GM23338 (cell line): ENCODE measurements around the gene SMYD3. TPM values are rescaled to one million over a fixed set of nuclear protein-coding genes. Genes with fewer than 3 reads are reported as not detected.

Source experiments
- ATAC-seq: fragments of 200-7000 bp; cut with Tn5 transposase; 3 replicates; pipeline ENCODE4 v1.9.1; 2020
- DNase-seq: peaks from one replicate; pipeline ENCODE4 v3.0.0-alpha.2; 2015; ENCODE audit warnings: low spot score
- H2AFZ ChIP-seq: fragments of 200-600 bp; sonication (generic); 2 replicates; pipeline ENCODE4 v1.8.0; 2016; ENCODE audit warnings: antibody characterized with exemption, mild to moderate bottlenecking, moderate library complexity
- H3F3A ChIP-seq: fragments of 200-600 bp; sonication (generic); replicated peaks from 2 replicates; pipeline ENCODE4 v1.8.0; 2017; ENCODE audit warnings: antibody characterized with exemption, mixed run types, low read depth
- H3K27ac ChIP-seq: fragments of 200-600 bp; sonication (generic); 2 replicates; pipeline ENCODE4 v1.6.1; 2016; ENCODE audit warnings: low read depth
- H3K27me3 ChIP-seq: fragments of 200-600 bp; sonication (generic); 2 replicates; pipeline ENCODE4 v1.8.0; 2016; ENCODE audit warnings: mild to moderate bottlenecking, mixed run types, moderate library complexity; ENCODE audit not compliant: insufficient read depth
- H3K36me3 ChIP-seq: fragments of 200-600 bp; sonication (generic); 2 replicates; pipeline ENCODE4 v1.8.0; 2016; ENCODE audit warnings: mild to moderate bottlenecking; ENCODE audit not compliant: insufficient read depth
- H3K4me1 ChIP-seq: fragments of 200-600 bp; sonication (generic); 2 replicates; pipeline ENCODE4 v1.8.0; 2016; ENCODE audit warnings: mild to moderate bottlenecking, moderate library complexity; ENCODE audit not compliant: insufficient read depth
- H3K4me2 ChIP-seq: fragments of 200-600 bp; sonication (generic); 2 replicates; pipeline ENCODE4 v1.7.1; 2017; ENCODE audit warnings: mixed run types
- H3K4me3 ChIP-seq: fragments of 200-600 bp; sonication (generic); 2 replicates; pipeline ENCODE4 v1.6.1; 2016; ENCODE audit warnings: mixed run types
- H3K79me2 ChIP-seq: fragments of 200-600 bp; sonication (generic); replicated peaks from 2 replicates; pipeline ENCODE4 v1.8.0; 2017; ENCODE audit warnings: mild to moderate bottlenecking; ENCODE audit not compliant: insufficient read depth
- H3K9me2 ChIP-seq: fragments of 200-600 bp; sonication (generic); 2 replicates; pipeline ENCODE4 v1.8.0; 2017; ENCODE audit not compliant: insufficient read depth
- H4K20me1 ChIP-seq: fragments of 200-600 bp; sonication (generic); replicated peaks from 2 replicates; pipeline ENCODE4 v1.8.0; 2017; ENCODE audit warnings: mild to moderate bottlenecking; ENCODE audit not compliant: insufficient read depth
- H3K27ac Mint-ChIP-seq: 2 replicates; pipeline ENCODE4 v1.8.0; 2020; ENCODE audit warnings: inconsistent platforms, mild to moderate bottlenecking, moderate library complexity, mixed read lengths
- H3K27me3 Mint-ChIP-seq: 3 replicates; pipeline ENCODE4 v1.8.0; 2022; ENCODE audit warnings: low read depth, mild to moderate bottlenecking, moderate library complexity, mixed read lengths, inconsistent platforms; ENCODE audit not compliant: insufficient read depth, poor library complexity
- H3K36me3 Mint-ChIP-seq: 3 replicates; pipeline ENCODE4 v1.8.0; 2021; ENCODE audit warnings: low read depth, mild to moderate bottlenecking, inconsistent platforms, moderate library complexity, mixed read lengths
- H3K4me1 Mint-ChIP-seq: 3 replicates; pipeline ENCODE4 v1.8.0; 2020; ENCODE audit warnings: mild to moderate bottlenecking, inconsistent platforms, mixed read lengths
- H3K4me3 Mint-ChIP-seq: 3 replicates; pipeline ENCODE4 v1.8.0; 2021; ENCODE audit warnings: moderate library complexity, mild to moderate bottlenecking, inconsistent platforms, mixed read lengths
- H3K9me3 Mint-ChIP-seq: 3 replicates; pipeline ENCODE4 v1.8.0; 2020; ENCODE audit warnings: moderate library complexity, mild to moderate bottlenecking, inconsistent platforms, mixed read lengths
- CREB1 ChIP-seq: fragments of 250-450 bp; sonication (Bioruptor Pico); IDR thresholded peaks from 2 replicates; pipeline ENCODE4 v1.5.0; 2020; ENCODE audit warnings: low read depth, mild to moderate bottlenecking, moderate library complexity
- EZH2 ChIP-seq: fragments of 200-600 bp; sonication (generic); IDR thresholded peaks from one replicate; pipeline ENCODE4 v1.8.0; 2017; ENCODE audit warnings: antibody characterized with exemption, mild to moderate bottlenecking, low read depth; ENCODE audit not compliant: unreplicated experiment
- EZH2phosphoT487 ChIP-seq: fragments of 200-600 bp; sonication (generic); IDR thresholded peaks from one replicate; pipeline ENCODE4 v1.8.1; 2018; ENCODE audit warnings: antibody characterized with exemption; ENCODE audit not compliant: unreplicated experiment
- JUNB ChIP-seq: IDR thresholded peaks from one replicate; pipeline ENCODE4 v1.6.1; 2016; ENCODE audit warnings: antibody characterized with exemption; ENCODE audit not compliant: unreplicated experiment
- NANOG ChIP-seq: IDR thresholded peaks from 2 replicates; pipeline ENCODE4 v1.6.1; 2016; ENCODE audit warnings: antibody characterized with exemption, borderline replicate concordance
- POLR2AphosphoS5 ChIP-seq: IDR thresholded peaks from 2 replicates; pipeline ENCODE4 v1.6.1; 2016; ENCODE audit warnings: antibody characterized with exemption, low read depth
- STAT1 ChIP-seq: IDR thresholded peaks from one replicate; pipeline ENCODE4 v1.6.1; 2016; ENCODE audit warnings: antibody characterized with exemption; ENCODE audit not compliant: unreplicated experiment
- ZNF114 ChIP-seq: fragments of 250-450 bp; sonication (Bioruptor Pico); IDR thresholded peaks from 2 replicates; pipeline ENCODE4 v1.5.0; 2020; ENCODE audit warnings: mild to moderate bottlenecking, moderate library complexity
- ZNF331 ChIP-seq: fragments of 250-450 bp; sonication (Bioruptor Pico); IDR thresholded peaks from 2 replicates; pipeline ENCODE4 v1.5.0; 2020; ENCODE audit warnings: low read depth, mild to moderate bottlenecking, moderate library complexity
- polyA plus RNA-seq: library from polyadenylated mRNA; unstranded; fragments of >200 nt; fragmentation: Nextera tagmentation; extraction: Ambion mirVana; gene quantifications from 2 replicates; pipeline ENCODE4 v1.2.1, GENCODE V29; 2016
- total RNA-seq: library from RNA; depleted of rRNA; stranded (reverse); fragments of >200 nt; shearing (Covaris generic); gene quantifications from 2 replicates; pipeline ENCODE4 v1.2.3, GENCODE V29; 2014
- TF ChIP-seq, protein P1 (sequence below): IDR thresholded peaks from one replicate; pipeline ENCODE4 v1.6.1; 2018; ENCODE audit warnings: antibody characterized with exemption; ENCODE audit not compliant: unreplicated experiment
- TF ChIP-seq, protein P2 (sequence below), 2 experiments: fragments of 200-600 bp in 1 of 2; sonication (generic) in 1 of 2; conservative IDR thresholded peaks; 2 replicates each; pipeline versions ENCODE4 v1.5.1 to v1.6.1; 2016 to 2017; ENCODE audit warnings: antibody characterized with exemption in 2 of 2, low read depth in 2 of 2, mild to moderate bottlenecking in 2 of 2, moderate library complexity in 1 of 2
- TF ChIP-seq, protein P3 (sequence below): IDR thresholded peaks from 2 replicates; pipeline ENCODE4 v1.6.1; 2016; ENCODE audit warnings: antibody characterized with exemption
- TF ChIP-seq, protein P4 (sequence below): fragments of 250-450 bp; sonication (Bioruptor Pico); IDR thresholded peaks from 2 replicates; pipeline ENCODE4 v1.5.0; 2020; ENCODE audit warnings: mild to moderate bottlenecking, moderate library complexity

SMYD3 gene
- total and polyA plus RNA-seq, 2 experiments from 2014 or later = 31.8 to 34.4 TPM

DNA sequence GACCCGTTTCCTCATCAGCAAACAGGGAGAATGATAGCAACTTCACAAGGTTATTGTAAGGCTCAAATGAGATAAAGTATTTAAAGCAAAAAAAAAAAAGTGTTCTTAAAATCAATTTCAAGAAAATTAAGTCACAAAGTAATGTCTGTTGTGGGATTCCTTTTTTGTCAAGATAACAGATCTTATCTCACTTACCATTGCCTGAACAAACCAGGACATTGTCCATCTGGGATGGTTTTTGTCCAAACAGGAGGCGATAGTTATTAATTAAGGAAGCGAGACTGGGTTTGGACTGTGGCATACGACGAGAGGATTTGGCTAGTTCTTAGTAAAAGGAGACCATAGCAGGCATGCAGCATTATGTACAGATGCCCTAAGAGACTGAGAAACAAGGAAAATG lies 458.4 kb downstream of the SMYD3 start:
- DNase-seq (no peak), ATAC-seq (no peak)
- no peaks in the 10 kb centered on the region for H3K36me3 ChIP-seq
- no peaks in the 10 kb centered on the region for H4K20me1 ChIP-seq
- H3F3A ChIP-seq = no peaks in the 10 kb centered on the region
- H3K4me3 ChIP-seq = no peak overlapping the region
- Mint-ChIP-seq H3K27me3 (peaks cover 4% of the 10 kb centered on the region), H3K4me1 (peaks cover 7% of the 10 kb centered on the region), H3K4me3 (no peak overlapping the region), H3K27ac (no peak overlapping the region), H3K36me3 (no peaks in the 10 kb centered on the region; the same call in 2 of the 3 replicates), H3K9me3 (peaks cover 3% of the 10 kb centered on the region; the same call in 2 of the 3 replicates)
- no peaks in the 10 kb centered on the region for H3K9me2 ChIP-seq
- peaks cover 7% of the 10 kb centered on the region; the same call in 1 of the 2 replicates for H3K4me1 ChIP-seq
- no peak overlapping the region for H3K27ac ChIP-seq
- no peak overlapping the region for H3K4me2 ChIP-seq
- no peaks in the 10 kb centered on the region for H3K79me2 ChIP-seq
- no peak overlapping the region for H2AFZ ChIP-seq
- TF ChIP-seq STAT1 (no peak), JUNB (no peak), EZH2 (no peak), EZH2phosphoT487 (no peak), ZNF114 (CRISPR knock-in tag) (no peak), CREB1 (CRISPR knock-in tag) (no peak), ZNF331 (CRISPR knock-in tag) (no peak), POLR2AphosphoS5 (no peak), NANOG (no peak)
- TF ChIP-seq, protein P1, sequence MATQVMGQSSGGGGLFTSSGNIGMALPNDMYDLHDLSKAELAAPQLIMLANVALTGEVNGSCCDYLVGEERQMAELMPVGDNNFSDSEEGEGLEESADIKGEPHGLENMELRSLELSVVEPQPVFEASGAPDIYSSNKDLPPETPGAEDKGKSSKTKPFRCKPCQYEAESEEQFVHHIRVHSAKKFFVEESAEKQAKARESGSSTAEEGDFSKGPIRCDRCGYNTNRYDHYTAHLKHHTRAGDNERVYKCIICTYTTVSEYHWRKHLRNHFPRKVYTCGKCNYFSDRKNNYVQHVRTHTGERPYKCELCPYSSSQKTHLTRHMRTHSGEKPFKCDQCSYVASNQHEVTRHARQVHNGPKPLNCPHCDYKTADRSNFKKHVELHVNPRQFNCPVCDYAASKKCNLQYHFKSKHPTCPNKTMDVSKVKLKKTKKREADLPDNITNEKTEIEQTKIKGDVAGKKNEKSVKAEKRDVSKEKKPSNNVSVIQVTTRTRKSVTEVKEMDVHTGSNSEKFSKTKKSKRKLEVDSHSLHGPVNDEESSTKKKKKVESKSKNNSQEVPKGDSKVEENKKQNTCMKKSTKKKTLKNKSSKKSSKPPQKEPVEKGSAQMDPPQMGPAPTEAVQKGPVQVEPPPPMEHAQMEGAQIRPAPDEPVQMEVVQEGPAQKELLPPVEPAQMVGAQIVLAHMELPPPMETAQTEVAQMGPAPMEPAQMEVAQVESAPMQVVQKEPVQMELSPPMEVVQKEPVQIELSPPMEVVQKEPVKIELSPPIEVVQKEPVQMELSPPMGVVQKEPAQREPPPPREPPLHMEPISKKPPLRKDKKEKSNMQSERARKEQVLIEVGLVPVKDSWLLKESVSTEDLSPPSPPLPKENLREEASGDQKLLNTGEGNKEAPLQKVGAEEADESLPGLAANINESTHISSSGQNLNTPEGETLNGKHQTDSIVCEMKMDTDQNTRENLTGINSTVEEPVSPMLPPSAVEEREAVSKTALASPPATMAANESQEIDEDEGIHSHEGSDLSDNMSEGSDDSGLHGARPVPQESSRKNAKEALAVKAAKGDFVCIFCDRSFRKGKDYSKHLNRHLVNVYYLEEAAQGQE = no peak
- TF ChIP-seq, protein P2, sequence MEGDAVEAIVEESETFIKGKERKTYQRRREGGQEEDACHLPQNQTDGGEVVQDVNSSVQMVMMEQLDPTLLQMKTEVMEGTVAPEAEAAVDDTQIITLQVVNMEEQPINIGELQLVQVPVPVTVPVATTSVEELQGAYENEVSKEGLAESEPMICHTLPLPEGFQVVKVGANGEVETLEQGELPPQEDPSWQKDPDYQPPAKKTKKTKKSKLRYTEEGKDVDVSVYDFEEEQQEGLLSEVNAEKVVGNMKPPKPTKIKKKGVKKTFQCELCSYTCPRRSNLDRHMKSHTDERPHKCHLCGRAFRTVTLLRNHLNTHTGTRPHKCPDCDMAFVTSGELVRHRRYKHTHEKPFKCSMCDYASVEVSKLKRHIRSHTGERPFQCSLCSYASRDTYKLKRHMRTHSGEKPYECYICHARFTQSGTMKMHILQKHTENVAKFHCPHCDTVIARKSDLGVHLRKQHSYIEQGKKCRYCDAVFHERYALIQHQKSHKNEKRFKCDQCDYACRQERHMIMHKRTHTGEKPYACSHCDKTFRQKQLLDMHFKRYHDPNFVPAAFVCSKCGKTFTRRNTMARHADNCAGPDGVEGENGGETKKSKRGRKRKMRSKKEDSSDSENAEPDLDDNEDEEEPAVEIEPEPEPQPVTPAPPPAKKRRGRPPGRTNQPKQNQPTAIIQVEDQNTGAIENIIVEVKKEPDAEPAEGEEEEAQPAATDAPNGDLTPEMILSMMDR (conservative IDR thresholded peaks at IDR 0.05; ENCODE audit: low read depth in 2 of 2) = no peak
- TF ChIP-seq, protein P3, sequence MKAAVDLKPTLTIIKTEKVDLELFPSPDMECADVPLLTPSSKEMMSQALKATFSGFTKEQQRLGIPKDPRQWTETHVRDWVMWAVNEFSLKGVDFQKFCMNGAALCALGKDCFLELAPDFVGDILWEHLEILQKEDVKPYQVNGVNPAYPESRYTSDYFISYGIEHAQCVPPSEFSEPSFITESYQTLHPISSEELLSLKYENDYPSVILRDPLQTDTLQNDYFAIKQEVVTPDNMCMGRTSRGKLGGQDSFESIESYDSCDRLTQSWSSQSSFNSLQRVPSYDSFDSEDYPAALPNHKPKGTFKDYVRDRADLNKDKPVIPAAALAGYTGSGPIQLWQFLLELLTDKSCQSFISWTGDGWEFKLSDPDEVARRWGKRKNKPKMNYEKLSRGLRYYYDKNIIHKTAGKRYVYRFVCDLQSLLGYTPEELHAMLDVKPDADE = no peak
- TF ChIP-seq, protein P4, sequence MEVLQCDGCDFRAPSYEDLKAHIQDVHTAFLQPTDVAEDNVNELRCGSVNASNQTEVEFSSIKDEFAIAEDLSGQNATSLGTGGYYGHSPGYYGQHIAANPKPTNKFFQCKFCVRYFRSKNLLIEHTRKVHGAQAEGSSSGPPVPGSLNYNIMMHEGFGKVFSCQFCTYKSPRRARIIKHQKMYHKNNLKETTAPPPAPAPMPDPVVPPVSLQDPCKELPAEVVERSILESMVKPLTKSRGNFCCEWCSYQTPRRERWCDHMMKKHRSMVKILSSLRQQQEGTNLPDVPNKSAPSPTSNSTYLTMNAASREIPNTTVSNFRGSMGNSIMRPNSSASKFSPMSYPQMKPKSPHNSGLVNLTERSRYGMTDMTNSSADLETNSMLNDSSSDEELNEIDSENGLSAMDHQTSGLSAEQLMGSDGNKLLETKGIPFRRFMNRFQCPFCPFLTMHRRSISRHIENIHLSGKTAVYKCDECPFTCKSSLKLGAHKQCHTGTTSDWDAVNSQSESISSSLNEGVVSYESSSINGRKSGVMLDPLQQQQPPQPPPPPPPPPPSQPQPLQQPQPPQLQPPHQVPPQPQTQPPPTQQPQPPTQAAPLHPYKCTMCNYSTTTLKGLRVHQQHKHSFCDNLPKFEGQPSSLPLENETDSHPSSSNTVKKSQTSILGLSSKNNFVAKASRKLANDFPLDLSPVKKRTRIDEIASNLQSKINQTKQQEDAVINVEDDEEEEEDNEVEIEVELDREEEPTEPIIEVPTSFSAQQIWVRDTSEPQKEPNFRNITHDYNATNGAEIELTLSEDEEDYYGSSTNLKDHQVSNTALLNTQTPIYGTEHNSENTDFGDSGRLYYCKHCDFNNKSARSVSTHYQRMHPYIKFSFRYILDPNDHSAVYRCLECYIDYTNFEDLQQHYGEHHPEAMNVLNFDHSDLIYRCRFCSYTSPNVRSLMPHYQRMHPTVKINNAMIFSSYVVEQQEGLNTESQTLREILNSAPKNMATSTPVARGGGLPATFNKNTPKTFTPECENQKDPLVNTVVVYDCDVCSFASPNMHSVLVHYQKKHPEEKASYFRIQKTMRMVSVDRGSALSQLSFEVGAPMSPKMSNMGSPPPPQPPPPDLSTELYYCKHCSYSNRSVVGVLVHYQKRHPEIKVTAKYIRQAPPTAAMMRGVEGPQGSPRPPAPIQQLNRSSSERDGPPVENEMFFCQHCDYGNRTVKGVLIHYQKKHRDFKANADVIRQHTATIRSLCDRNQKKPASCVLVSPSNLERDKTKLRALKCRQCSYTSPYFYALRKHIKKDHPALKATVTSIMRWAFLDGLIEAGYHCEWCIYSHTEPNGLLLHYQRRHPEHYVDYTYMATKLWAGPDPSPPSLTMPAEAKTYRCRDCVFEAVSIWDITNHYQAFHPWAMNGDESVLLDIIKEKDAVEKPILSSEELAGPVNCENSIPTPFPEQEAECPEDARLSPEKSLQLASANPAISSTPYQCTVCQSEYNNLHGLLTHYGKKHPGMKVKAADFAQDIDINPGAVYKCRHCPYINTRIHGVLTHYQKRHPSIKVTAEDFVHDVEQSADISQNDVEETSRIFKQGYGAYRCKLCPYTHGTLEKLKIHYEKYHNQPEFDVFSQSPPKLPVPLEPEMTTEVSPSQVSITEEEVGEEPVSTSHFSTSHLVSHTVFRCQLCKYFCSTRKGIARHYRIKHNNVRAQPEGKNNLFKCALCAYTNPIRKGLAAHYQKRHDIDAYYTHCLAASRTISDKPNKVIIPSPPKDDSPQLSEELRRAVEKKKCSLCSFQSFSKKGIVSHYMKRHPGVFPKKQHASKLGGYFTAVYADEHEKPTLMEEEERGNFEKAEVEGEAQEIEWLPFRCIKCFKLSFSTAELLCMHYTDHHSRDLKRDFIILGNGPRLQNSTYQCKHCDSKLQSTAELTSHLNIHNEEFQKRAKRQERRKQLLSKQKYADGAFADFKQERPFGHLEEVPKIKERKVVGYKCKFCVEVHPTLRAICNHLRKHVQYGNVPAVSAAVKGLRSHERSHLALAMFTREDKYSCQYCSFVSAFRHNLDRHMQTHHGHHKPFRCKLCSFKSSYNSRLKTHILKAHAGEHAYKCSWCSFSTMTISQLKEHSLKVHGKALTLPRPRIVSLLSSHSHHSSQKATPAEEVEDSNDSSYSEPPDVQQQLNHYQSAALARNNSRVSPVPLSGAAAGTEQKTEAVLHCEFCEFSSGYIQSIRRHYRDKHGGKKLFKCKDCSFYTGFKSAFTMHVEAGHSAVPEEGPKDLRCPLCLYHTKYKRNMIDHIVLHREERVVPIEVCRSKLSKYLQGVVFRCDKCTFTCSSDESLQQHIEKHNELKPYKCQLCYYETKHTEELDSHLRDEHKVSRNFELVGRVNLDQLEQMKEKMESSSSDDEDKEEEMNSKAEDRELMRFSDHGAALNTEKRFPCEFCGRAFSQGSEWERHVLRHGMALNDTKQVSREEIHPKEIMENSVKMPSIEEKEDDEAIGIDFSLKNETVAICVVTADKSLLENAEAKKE (CRISPR knock-in tag) = no peak
- H3K27me3 ChIP-seq = no peaks in the 10 kb centered on the region
